Stimulated activated CD8-positive, alpha-beta memory T cell treated with anti-CD3 and anti-CD28 coated beads, Interleukin-12 subunit alpha, Interleukin-12 subunit beta, amount 100 ng/mL, for 24 hours (primary cell): ENCODE results near the gene CMIP.

Experiments
- DNase-seq: peaks from one replicate; pipeline ENCODE4 v3.0.0-alpha.2; 2020; ENCODE audit errors: extremely low read depth

The CMIP gene

GRCh38 chr16:81535679-81536360 lies 91.2 kb downstream of the CMIP start:
- no peak for DNase-seq

- DNase-seq = no peak
Observed at GRCh38 chr16:81536648-81537047, 92.0 kb downstream of the CMIP start.

- no peak for DNase-seq
Observed at GRCh38 chr16:81537721-81538561, 93.3 kb downstream of the CMIP start.

GRCh38 chr16:81539009-81539758 lies 94.6 kb downstream of the CMIP start:
- no peak for DNase-seq

- DNase-seq = no peak
Observed at GRCh38 chr16:81539759-81540472, 95.3 kb downstream of the CMIP start.

- no peak for DNase-seq
Observed at GRCh38 chr16:81541314-81541713, 96.7 kb downstream of the CMIP start.

GRCh38 chr16:81542609-81543570 lies 98.3 kb downstream of the CMIP start:
- no peak for DNase-seq

GRCh38 chr16:81543571-81543970 lies 99.0 kb downstream of the CMIP start:
- DNase-seq = no peak

- DNase-seq = no peak
Observed at GRCh38 chr16:81544261-81544660, 99.7 kb downstream of the CMIP start.

GRCh38 chr16:81544700-81545271 lies 100.2 kb downstream of the CMIP start:
- DNase-seq = no peak

- DNase-seq = no peak
Observed at GRCh38 chr16:81545470-81546250, 101.1 kb downstream of the CMIP start.

- DNase-seq = no peak
Observed at GRCh38 chr16:81546781-81547180, 102.2 kb downstream of the CMIP start.

GRCh38 chr16:81547194-81547938 lies 102.8 kb downstream of the CMIP start:
- no peak for DNase-seq

- DNase-seq = no peak
Observed at GRCh38 chr16:81547939-81548216, 103.3 kb downstream of the CMIP start.

- DNase-seq = no peak
Observed at GRCh38 chr16:81548551-81548875, 103.9 kb downstream of the CMIP start.

GRCh38 chr16:81548876-81549546 lies 104.4 kb downstream of the CMIP start:
- no peak for DNase-seq

GRCh38 chr16:81549547-81550431 lies 105.2 kb downstream of the CMIP start:
- no peak for DNase-seq

- no peak for DNase-seq
Observed at GRCh38 chr16:81550432-81550808, 105.8 kb downstream of the CMIP start.
